Caco-2 (cell line): ENCODE measurements around the gene MYH7. TPM values are rescaled to one million over a fixed set of nuclear protein-coding genes. Genes with fewer than 3 reads are reported as not detected.

Experiments used
- BruUV-seq: library from RNA; stranded (reverse); fragments of 400-500 nt; replicated peaks from 2 replicates; lab custom pipeline; 2021; lab: Mats Ljungman, UMichigan
- CTCF ChIA-PET: fragments of 300-600 bp; sonication (Branson Sonifier 250); formaldehyde crosslinking; loops from one replicate; lab custom pipeline; 2022; ENCODE audit warnings: antibody characterized with exemption; lab: Charles Lee
- POLR2A ChIA-PET: fragments of 300-600 bp; sonication (Branson Sonifier 250); formaldehyde crosslinking; loops from one replicate; lab custom pipeline; 2022; ENCODE audit warnings: antibody characterized with exemption; lab: Charles Lee
- DNase-seq, 2 experiments: peaks; one replicate each; pipeline versions ENCODE4 v3.0.0 to v3.0.0-alpha.2; 2020 to 2022
- H3K27me3 ChIP-seq: replicated peaks from 2 replicates; pipeline ENCODE4 v1.6.0; 2011; ENCODE audit warnings: low read length; ENCODE audit not compliant: control insufficient read depth, insufficient read depth
- H3K36me3 ChIP-seq: 2 replicates; pipeline ENCODE4 v1.5.1; 2011; ENCODE audit warnings: low read length; ENCODE audit not compliant: control insufficient read depth, insufficient read depth
- H3K4me1 ChIP-seq: fragments of 250-450 bp; sonication (Bioruptor Pico); 2 replicates; pipeline ENCODE4 v1.5.1; 2020; ENCODE audit warnings: mild to moderate bottlenecking
- H3K4me3 ChIP-seq: 2 replicates; pipeline ENCODE4 v1.5.1; 2011; ENCODE audit warnings: low read depth, mild to moderate bottlenecking, control low read depth, low read length
- H3K9me3 ChIP-seq: fragments of 250-450 bp; sonication (Bioruptor Pico); 2 replicates; pipeline ENCODE4 v1.5.1; 2020; ENCODE audit warnings: mild to moderate bottlenecking, moderate library complexity
- H3K27ac Mint-ChIP-seq: one replicate; pipeline ENCODE4 v1.8.0; 2022; ENCODE audit warnings: mixed read lengths; ENCODE audit not compliant: unreplicated experiment
- H3K27me3 Mint-ChIP-seq: one replicate; pipeline ENCODE4 v1.8.0; 2022; ENCODE audit warnings: mixed read lengths; ENCODE audit not compliant: insufficient read depth, unreplicated experiment
- H3K36me3 Mint-ChIP-seq: one replicate; pipeline ENCODE4 v1.8.0; 2022; ENCODE audit warnings: mild to moderate bottlenecking, mixed read lengths; ENCODE audit not compliant: insufficient read depth, unreplicated experiment
- H3K4me1 Mint-ChIP-seq: one replicate; pipeline ENCODE4 v1.8.0; 2022; ENCODE audit warnings: low read depth, mixed read lengths; ENCODE audit not compliant: unreplicated experiment
- H3K4me3 Mint-ChIP-seq: one replicate; pipeline ENCODE4 v1.8.0; 2022; ENCODE audit warnings: mild to moderate bottlenecking, moderate library complexity, mixed read lengths; ENCODE audit not compliant: unreplicated experiment
- H3K9me3 Mint-ChIP-seq: one replicate; pipeline ENCODE4 v1.8.0; 2022; ENCODE audit warnings: mixed read lengths; ENCODE audit not compliant: unreplicated experiment
- intact Hi-C: fragments of 100-400 bp; cut with micrococcal nuclease; formaldehyde crosslinking; loops from one replicate; pipeline ENCODE4 v1.10.0; 2022; ENCODE audit not compliant: unreplicated experiment
- total RNA-seq: library from RNA; stranded (reverse); gene quantifications from 2 replicates; pipeline ENCODE4 v1.2.3, GENCODE V29; 2022
- TF ChIP-seq, protein P1 (sequence below), 2 experiments: fragments of 200-600 bp in 1 of 2; IDR thresholded peaks; 1 replicate in 1 of 2; 2 replicates in 1 of 2; pipeline versions ENCODE4 v1.5.1 to v1.8.0; 2011 to 2022; ENCODE audit warnings: antibody characterized with exemption in 1 of 2, control low read depth in 1 of 2, inconsistent platforms in 1 of 2, low read depth in 1 of 2, low read length in 1 of 2, mild to moderate bottlenecking in 1 of 2, moderate library complexity in 1 of 2; ENCODE audit not compliant: insufficient read depth in 1 of 2, severe bottlenecking in 1 of 2, unreplicated experiment in 1 of 2

Gene MYH7
- total RNA-seq, 1 experiment from 2014 or later: not detected

DNA sequence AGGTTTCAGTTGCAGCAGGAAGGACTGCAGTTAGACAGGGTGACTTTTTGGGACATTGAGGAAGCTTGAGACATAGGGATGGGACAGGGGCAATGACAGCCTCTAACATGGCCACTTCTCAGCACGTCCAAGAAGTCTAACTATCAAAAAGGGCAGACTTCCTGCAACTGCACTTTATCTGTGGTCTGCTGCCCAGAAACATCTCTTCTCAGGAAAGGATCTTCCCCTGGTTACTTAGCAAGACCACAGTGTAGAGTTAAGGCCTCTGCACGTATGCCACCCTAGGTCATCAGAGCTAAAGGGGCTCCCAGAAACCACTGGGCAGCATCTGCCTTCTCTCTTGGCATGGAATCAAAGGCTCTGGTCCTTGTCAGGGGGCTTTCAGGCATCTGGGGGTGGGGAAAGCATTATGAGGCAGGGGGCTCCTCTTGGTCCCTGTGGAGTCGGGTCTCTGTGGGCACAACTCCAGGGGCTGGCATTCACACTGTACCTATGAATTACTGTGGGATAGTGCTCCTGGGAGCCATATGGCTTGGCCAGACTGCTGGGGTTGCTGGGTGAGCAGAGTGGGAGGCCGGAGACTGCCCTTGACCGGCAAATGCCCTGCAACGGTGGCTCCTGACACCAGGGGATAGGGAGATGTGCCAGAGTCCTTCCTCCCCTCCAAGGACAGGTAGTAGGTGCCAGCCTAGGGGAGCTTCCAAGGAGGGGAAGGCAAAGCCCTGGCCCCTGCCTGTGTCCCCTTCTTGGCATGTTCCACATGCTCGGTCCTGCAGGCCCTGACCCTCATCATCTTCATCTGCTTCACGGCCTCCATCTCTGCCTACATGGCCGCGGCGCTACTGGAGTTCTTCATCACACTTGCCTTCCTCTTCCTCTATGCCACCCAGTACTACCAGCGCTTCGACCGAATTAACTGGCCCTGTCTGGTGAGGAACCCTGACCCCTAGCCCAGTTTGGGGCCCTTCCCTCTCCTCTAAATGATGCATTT lies 57.6 kb downstream of the MYH7 start:
- DNase-seq: no peak
- TF ChIP-seq, protein P1, sequence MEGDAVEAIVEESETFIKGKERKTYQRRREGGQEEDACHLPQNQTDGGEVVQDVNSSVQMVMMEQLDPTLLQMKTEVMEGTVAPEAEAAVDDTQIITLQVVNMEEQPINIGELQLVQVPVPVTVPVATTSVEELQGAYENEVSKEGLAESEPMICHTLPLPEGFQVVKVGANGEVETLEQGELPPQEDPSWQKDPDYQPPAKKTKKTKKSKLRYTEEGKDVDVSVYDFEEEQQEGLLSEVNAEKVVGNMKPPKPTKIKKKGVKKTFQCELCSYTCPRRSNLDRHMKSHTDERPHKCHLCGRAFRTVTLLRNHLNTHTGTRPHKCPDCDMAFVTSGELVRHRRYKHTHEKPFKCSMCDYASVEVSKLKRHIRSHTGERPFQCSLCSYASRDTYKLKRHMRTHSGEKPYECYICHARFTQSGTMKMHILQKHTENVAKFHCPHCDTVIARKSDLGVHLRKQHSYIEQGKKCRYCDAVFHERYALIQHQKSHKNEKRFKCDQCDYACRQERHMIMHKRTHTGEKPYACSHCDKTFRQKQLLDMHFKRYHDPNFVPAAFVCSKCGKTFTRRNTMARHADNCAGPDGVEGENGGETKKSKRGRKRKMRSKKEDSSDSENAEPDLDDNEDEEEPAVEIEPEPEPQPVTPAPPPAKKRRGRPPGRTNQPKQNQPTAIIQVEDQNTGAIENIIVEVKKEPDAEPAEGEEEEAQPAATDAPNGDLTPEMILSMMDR (IDR thresholded peaks at IDR 0.05; ENCODE audit: insufficient read depth in 1 of 2, low read depth in 1 of 2, low read length in 1 of 2, severe bottlenecking in 1 of 2, unreplicated experiment in 1 of 2): no peak
- Mint-ChIP-seq H3K4me3 (no peak overlapping the region), H3K27me3 (peaks cover 14% of the 10 kb centered on the region), H3K36me3 (no peaks in the 10 kb centered on the region), H3K4me1 (no peaks in the 10 kb centered on the region), H3K9me3 (no peaks in the 10 kb centered on the region), H3K27ac (no peak overlapping the region)
- CTCF ChIA-PET: no interaction called here
- Histone ChIP-seq H3K4me3 (no peak overlapping the region), H3K9me3 (no peaks in the 10 kb centered on the region), H3K4me1 (no peaks in the 10 kb centered on the region), H3K27me3 (no peaks in the 10 kb centered on the region; the same call in 1 of the 2 replicates), H3K36me3 (no peaks in the 10 kb centered on the region)
- no TSS peak for BruUV-seq
- POLR2A ChIA-PET: no interaction called here
- intact Hi-C loops: loop anchor here (5.0 kb wide), 1 partner anchor 689 kb away; no protein-coding TSS in a partner anchor

DNA sequence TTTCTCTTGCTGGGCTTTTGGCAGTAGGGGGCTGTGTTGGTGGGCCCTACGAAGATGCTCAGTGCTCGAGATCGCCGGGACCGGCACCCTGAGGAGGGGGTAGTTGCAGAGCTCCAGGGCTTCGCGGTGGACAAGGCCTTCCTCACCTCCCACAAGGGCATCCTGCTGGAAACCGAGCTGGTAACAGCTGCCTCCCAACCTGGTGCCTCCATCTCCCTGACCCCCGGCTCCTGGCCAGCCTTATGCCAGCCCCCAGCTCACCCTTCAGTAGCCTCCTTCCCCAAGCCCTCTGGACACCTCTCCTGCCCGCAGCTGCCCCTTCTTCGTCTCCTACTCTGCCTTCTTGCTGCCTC lies 58.3 kb downstream of the MYH7 start:
- TF ChIP-seq, protein P1 (IDR thresholded peaks at IDR 0.05; ENCODE audit: insufficient read depth in 1 of 2, low read depth in 1 of 2, low read length in 1 of 2, severe bottlenecking in 1 of 2, unreplicated experiment in 1 of 2): no peak
- no peaks in the 10 kb centered on the region; the same call in 1 of the 2 replicates for H3K27me3 ChIP-seq
- ChIA-PET POLR2A (no interaction called here), CTCF (no interaction called here)
- no peaks in the 10 kb centered on the region for H3K4me1 ChIP-seq
- peaks cover 15% of the 10 kb centered on the region for H3K27me3 Mint-ChIP-seq
- intact Hi-C loops: loop anchor here (5.0 kb wide), 1 partner anchor 690 kb away; no protein-coding TSS in a partner anchor
- H3K9me3 Mint-ChIP-seq: no peaks in the 10 kb centered on the region
- BruUV-seq: no TSS peak
- H3K36me3 Mint-ChIP-seq: no peaks in the 10 kb centered on the region
- no peak overlapping the region for H3K27ac Mint-ChIP-seq
- no peak overlapping the region for H3K4me3 ChIP-seq
- no peak overlapping the region for H3K4me3 Mint-ChIP-seq
- H3K4me1 Mint-ChIP-seq: no peaks in the 10 kb centered on the region
- no peaks in the 10 kb centered on the region for H3K36me3 ChIP-seq
- DNase-seq: no peak
- no peaks in the 10 kb centered on the region for H3K9me3 ChIP-seq

DNA sequence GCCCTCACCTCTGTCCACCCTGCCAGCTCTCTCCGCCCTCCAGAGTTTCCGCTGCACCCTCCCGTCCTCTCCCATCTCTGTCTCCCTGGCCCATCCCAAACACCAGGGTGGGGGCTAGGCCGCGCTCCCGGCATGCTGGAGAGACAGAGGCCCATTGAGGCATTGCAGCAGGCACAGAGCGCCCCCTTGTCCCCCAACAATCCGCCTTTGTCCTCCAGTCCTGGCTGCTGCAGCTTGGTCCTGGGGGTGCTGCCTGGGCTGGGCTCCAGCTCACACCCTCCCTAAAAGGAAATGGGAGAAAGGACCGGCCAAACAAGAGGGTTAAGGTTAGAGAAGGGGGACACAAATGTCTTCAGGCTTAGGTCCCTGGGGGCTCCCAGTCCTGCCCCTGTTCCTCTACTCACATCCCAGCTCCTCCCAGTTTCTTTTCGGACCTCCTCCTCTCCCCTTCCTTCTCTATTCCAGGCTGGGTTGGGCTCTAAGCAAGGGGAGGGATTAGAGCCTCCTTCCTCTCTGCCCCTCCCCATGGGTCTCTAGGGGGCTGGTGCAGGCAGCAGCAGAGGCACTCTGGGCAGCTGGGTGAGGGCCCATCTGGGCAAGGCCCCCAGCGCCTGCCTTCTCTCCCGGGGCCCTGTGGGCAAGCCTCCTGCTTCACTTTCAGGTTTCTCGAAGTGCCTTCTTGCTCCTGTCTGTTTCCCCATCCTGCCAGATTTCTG lies 58.8 kb downstream of the MYH7 start, which contains the start of gene CMTM5:
Gene CMTM5, plus strand, starts transcription at position 565 of the 716 bp plus-strand sequence. CDS start 206 bp downstream, outside the sequence.
- Mint-ChIP-seq H3K4me3 (no peak within 1 kb of the TSS), H3K27me3 (peaks cover 15% of the 10 kb centered on the region), H3K9me3 (no peaks in the 10 kb centered on the region), H3K27ac (no peak within 1 kb of the TSS), H3K4me1 (no peaks in the 10 kb centered on the region), H3K36me3 (no peaks in the 10 kb centered on the region)
- Histone ChIP-seq H3K36me3 (no peaks in the 10 kb centered on the region), H3K27me3 (no peaks in the 10 kb centered on the region; the same call in 1 of the 2 replicates), H3K4me1 (no peaks in the 10 kb centered on the region), H3K4me3 (no peak within 1 kb of the TSS), H3K9me3 (no peaks in the 10 kb centered on the region)
- ChIA-PET POLR2A (no interaction called here), CTCF (no interaction called here)
- DNase-seq: no peak
- no TSS peak for BruUV-seq
- intact Hi-C loops: loop anchor here (5.0 kb wide), 1 partner anchor 691 kb away; no protein-coding TSS in a partner anchor
- TF ChIP-seq, protein P1 (IDR thresholded peaks at IDR 0.05; ENCODE audit: insufficient read depth in 1 of 2, low read depth in 1 of 2, low read length in 1 of 2, severe bottlenecking in 1 of 2, unreplicated experiment in 1 of 2): no peak
